GM19397 (cell line): Measurements from ENCODE around the gene SMURF2.
"Not testable (repeated sequence)": the region's sequence is repeated elsewhere in the genome, so short reads cannot be mapped to it uniquely, and the experiment has no call there.

Source experiments
- ATAC-seq: cut with Tn5 transposase; IDR thresholded peaks from one replicate; pipeline ENCODE4 v1.9.1; 2021; ENCODE audit warnings: mild to moderate bottlenecking, moderate library complexity; ENCODE audit not compliant: unreplicated experiment

The SMURF2 gene

DNA sequence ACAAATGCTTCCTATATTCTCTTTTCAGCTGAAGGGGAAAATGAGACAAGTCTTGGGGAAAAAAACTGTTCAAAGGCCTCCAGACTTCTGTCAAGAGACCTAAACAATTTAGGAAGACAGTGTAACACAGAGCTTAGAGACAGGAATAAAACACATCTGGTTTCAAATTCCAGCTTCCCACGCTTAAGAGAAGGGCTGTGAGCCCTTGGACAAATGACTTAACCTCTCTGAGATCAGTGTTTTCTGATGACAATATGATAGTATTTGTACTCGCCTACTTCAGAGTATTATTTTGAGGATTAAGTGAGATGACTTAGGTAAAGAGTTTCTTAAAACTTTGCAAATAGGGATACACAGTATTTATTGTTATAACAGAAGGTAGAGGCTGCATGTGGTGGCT, 29.5 kb downstream of the SMURF2 start:
- no peak for ATAC-seq

DNA sequence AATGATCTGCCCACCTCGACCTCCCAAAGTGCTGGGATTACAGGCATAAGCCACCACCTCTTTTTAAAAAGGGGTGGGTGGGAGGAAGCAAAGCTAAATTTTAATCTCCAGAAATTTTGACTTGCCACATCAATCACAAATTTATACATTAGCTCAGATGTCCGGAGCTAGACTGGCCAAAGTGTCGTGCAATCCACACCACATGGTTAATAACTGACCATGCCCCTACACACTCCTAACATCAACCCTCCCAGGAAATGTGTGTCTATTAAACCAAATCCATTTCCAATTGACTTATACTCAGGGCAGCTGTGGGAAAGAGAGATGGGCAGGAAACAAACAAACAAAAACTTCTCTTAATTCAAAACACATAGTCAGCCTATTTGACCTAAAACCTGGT, 29.9 kb downstream of the SMURF2 start:
- ATAC-seq = no peak

DNA sequence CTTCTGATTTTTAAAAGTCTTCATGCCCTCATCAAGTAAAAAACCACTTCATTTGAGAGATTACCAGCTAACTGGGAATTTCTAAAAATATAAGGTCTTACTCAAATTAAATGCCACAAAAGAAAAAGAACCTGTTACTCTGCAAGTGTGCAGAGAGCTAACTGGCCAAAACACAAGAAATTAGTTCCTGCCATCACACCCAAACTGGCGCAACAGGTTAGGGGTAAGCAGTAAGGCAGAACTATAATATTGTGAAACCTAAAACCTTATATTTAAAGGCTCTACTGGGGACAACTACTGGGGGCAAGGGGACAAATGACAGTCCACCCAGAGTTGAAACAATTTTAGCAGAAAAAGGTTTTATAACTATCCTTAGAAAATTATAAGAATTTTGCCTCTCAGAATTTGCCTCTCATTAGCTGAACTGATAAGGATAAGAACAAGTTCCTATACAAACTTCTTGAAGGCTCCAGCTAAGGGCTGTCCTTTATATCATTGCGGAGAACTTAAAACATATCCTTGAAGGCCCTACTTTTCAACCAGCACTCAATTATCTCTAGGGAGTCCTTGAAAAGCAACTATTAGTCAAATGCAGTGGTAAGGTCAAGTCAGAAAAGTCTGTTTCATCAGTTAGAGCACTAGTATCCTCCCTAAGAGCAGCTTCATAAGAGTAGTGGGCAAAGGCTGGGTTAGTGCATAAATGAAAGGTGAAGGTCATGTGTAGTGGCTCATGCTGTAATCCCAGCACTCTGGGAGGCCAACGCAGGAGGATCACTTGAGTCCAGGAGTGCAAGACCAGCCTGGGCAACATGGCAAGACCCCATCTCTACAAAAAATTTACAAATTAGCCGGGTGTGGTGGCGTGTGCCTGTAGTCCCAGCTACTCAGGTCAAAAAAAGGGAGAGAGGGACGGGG, 31.5 kb downstream of the SMURF2 start:
- no peak for ATAC-seq

DNA sequence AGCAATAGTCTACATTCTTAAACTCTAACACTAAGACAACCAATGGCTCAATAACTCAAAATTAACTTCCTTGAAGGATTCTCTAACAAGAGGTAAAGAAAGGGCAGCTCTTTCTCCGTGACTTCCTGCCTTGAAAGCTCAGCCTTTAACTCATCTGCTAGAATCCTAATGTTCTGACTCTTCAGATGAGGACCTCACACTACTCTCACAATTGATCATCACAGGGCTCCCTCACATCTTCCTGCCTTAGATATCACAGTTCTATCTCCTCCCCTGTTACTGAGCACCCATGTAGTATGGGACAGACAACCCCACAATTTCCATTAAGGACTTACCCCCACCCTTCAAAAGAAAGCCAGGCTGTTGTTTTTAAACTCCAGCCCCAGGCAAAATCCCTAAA, 33.5 kb downstream of the SMURF2 start:
- ATAC-seq = no peak

DNA sequence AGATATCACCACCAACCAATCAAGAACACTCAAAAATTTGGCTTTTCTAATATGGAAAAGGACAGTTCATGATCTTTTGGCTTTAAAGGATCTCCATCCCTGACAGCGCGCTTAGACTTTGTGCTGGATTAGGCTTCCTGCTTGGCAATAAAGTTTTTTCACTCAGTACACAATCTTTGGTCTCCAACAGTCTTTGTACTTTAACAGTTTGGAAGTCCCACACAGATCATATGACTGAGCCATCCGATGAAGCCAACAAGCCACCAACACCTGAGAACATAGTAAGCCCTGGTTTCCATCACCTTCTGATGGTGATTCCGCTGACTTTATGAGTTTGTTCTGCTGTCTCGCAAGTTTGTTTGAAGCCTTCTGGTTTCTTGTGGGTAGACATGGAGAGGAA, 34.3 kb downstream of the SMURF2 start:
- no peak for ATAC-seq

DNA sequence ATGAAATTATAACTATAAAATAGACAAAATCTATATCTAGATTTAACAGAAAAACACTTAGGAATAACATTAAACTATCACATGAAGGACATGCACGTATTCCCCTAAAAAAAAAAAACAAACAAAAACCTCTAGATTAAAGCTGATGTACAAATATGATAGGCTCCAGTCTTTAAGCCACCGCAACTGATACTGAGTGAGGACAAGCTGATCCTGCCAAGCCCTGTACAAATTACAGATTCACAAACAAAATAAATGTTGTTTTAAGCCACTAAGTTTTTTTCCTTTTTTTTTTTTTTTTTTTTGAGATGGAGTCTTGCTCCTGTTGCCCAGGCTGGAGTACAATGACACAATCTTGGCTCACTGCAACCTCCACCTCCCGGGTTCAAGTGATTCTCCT, 35.3 kb downstream of the SMURF2 start:
- no peak for ATAC-seq

DNA sequence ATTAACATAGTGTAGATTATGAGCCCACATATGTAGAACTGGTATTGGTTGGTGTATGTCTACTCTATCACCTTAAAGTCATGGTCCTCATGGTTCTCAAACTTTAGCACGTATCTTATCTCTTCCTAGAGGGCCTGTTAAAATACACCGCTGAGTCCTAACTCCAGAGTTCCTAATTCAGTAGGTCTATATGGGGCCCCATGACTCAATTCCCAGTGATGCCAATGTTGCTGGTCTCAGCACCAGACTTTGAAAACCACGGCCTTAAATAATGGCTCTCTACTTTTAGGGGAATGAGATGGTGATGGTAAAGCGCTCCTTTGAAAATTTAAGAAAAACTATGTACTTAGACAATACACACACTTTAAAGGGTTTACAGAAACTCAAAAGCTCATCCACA, 36.6 kb downstream of the SMURF2 start:
- no peak for ATAC-seq

DNA sequence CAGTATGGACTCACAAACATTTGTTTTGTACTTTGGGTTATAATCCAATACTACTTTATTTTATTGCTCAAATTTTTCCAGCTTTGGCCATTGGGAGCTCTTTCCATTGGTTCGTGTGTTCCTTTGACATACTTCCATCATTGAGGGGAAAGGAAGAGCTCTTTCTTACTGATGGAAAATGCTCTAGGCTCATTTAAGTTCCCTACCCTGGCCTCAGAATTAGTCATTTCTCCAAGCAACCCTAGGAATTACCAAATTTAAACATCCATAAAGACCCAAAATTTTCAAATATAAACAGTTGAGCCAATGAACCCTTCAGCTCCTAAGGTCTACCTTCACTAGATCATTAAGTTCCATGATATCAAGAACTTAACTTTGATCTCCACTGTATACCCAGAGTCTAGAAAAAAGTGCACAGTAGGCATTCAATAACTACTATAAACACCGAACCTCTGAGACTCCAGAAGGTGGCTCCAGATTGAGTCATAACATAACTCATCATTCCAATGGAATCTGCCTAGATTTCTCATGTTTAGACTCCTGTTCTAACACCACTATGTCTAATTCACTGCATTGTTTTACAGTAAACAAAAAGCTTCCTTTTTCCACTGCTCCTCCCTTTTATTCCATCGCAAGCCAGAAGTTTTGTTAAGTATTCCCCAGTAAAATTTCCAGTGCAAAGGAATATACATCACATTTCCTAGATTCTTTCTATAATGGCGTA, 39.0 kb downstream of the SMURF2 start:
- ATAC-seq = no peak

DNA sequence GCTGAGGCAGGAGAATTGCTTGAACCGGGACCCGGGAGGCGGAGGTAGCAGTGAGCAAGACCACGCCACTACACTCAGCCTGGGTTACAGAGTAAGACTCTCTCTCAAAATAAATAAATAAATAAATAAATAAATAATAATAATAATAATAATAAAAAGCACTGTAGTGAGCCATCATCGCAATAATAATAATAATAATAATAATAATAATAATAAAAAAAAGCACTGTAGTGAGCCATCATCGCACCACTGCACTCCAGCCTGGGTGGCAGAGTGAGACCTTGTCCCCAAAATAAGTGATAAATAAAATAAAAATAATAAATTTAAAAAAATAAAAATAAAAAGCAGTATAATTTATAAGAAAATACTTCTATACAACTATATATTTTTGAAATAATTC, 40.3 kb downstream of the SMURF2 start:
- ATAC-seq = no peak

DNA sequence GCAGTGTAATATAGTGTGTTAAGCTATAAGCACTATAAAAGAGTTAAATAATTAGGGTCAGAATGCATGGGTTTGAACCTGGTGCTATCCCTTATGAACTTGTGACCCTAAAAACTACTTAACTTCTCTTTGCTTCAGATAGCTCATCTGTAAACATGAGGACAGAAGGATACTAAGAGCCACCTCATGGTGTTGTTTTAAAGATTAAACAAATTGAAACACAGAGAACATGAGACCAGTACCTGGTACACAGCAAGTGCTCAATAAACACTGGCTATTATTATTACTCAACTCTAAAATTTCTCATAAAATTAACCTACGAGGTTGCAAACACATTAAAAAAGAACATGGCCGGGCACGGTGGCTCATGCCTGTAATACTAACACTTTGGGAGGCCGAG, 43.3 kb downstream of the SMURF2 start:
- no peak for ATAC-seq

DNA sequence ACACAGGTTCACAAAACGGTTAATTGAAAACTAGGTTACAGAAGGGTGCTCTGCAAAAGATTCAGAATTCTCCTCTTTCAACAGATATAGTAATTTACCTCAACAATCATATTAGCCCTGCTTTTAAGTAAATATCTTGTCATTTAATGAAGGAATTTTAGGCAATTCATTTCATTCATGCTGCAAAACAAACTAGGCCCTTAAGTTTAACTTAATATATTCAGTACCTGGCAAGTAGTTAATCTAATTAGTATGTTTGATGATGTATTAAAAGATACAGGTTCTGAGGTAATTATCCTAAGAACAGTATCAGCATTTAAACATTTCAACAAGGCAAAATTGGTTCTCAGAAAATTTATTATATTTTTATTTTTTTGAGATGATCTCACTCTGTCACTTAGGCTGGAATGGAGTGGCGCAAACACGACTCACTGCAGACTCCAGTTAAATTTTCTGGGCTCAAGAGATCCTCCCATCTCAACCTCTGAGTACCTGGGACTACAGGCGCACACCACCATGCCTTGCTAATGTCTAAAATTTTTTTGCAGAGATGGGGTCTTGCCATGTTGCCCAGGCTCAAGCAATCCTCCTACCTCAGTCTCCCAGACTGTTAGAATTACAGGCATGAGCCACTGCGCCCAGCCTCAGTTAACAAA, 44.9 kb downstream of the SMURF2 start:
- no peak for ATAC-seq

DNA sequence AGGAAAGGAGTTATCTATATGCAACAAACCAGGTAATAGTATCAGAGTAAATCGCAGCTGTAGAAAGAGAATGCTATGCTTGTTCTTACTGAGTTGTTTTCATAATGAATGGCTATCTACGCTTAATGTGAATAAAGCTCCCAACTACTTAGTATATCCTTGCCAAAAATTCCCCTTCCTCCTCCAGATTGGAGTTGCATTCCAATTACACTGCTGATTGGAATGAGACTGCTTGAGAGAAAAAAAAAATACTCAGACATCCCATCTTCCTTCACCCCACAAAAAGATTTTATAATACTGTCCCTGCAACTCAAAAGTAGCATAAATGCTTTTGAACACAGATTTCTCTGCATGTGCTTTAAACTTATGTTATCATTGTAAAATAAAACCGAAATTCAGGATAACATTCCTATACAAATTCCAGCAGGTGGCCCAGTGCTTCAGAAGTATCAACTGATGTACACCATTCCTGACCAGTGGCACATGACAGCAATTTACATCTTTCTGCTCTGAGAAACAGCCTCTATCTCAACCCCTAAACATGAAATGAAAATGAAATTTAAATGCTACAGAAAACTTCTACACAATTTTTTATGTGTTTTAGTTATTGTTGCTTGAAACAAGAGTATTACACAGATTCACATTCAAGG, 47.0 kb downstream of the SMURF2 start:
- ATAC-seq = no peak

DNA sequence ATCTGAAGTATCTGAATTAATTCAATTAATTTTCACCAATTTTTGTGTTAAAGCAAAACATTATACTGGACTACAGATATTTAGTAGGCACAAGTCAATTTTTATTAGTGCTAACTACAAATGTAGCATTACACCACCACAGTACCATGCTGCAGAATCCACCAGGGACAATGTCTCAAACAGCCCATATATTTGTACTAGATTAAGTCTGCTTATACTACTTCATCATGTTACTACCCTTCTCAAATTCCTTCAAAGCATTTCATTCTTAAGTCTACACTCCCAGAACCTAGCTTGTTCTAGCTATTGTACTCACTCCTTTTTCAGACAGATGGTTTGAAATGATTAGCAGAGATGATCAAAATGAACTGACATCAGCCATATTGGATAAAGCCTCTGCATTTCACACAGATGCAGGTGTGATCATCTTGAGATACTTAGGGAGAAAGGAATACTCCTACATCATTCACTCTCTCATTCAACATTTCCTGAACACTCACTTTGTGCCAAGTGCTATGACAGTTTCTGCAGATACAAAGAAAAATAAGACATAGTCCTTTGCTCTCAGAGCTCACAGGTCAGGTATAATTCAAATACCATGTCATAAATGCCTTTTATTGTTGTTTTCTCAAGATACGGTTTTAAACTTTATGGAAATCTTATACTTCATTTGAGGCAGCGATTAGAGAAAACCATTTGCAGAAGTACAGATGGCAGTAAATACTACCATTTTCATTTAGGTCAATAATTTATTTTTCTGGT, 47.7 kb downstream of the SMURF2 start:
- no peak for ATAC-seq

DNA sequence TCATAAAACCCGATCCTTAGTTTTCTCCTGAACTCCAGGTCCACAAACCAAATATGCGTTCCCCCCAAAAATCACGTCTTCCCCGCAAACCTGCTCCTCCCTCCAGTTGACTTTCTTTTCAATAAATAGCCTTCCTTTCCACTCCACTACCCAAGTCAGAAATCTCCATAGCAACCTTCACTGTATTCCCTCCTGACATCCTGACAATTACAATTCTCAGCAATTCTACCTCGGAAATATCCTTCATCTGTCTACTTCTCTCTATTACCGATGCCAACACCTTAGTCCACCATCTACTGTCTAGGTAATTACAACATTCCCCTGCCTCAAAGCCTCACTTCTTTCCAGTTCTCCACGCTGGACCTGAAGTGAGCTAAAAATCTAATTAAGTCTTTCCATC, 50.7 kb downstream of the SMURF2 start:
- no peak for ATAC-seq

DNA sequence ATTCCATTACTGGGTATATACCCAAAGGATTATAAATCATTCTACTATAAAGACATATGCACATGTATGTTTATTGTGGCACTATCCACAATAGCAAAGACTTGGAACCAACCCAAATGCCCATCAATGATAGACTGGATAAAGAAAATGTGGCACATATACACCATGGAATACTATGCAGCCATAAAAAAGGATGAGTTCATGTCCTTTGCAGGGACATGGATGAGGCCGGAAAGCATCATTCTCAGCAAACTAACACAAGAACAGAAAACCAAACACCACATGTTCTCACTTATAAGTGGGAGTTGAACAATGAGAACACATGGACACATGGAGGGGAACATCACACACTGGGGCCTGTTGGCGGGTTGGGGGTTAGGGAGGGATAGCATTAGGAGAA, 51.9 kb downstream of the SMURF2 start:
- ATAC-seq = not testable (repeated sequence)

DNA sequence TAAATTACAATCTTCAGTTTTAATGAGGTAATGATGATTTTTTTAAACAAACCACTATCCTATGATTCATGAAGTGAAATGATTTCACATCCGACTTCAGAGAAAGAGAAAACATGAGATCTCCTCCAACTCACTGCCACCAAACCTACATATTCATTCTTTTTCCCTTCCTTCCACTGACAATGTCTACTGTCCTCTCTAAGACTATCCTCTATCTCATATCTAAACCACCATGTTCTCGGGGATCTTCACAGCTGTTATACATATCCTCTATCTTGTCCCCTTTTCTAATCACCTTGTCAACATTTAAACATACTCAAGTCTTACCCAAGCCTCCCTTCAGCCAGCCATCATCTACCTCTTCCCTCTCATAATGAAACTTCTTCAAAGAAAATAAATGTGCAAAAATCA, 53.5 kb downstream of the SMURF2 start:
- ATAC-seq = no peak

DNA sequence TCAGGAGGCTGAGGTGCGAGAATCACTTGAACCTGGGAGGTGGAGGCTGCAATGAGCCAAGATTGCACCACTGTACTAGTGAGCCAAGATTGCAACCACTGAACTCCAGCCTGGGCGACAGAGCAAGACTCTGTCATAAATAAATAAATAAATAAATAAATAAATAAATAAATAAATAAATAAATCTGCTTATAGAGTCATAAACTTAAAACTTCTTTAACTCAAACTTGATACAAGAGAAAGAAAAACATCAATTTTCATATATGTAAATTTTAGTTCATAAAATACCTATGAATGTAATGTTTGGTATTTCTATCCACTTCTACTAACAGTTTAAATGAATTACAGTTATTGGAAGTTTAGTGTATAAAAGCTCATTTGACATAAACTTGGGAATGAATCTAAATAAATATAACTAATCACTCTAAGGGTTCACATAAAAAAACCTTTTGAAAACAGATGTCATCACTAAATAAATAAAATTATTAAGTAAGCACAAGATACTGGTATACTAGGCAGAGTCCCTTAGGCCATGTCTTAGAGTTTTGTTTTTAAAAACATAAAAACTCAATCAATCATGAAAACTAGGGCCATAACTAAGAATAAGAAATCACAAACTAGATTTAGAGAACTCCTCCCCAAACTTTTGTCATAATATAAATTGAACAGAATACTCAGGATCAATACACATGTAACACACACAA, 54.1 kb downstream of the SMURF2 start:
- no peak for ATAC-seq

DNA sequence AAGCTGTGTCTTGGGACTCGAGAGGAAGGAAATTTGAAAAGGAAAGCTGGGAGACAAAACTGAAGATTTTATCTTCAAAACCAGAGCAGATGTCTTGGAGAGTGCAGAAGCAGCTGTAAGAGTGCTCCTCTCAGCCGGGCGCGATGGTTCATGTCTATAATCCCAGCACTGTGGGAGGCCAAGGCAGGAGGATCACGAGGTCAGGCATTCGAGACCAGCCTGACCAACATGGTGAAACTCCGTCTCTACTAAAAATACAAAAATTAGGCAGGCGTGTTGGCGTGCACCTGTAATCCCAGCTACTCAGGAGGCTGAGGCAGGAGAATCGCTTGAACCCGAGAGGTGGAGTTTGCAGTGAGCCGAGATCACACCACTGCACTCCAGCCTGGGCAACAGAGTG, 57.6 kb downstream of the SMURF2 start:
- ATAC-seq = not testable (repeated sequence)

DNA sequence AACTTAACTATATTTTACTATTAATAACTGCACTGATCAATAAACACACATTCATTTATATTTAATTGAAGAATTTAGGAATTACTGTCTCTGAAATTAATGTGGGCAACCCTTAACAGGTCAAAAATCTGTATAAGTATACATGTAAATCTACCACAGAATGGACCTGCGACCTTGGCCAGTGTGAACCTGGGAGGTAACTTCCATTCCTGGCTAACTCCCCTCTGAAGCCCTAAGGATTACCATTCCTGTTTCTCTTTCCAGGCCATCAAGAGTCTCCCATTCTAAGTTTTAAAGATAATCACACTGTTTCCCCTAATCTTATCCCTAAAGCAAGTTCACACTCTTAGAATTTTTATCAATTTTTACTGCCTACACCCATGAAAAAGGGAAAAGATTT, 58.1 kb downstream of the SMURF2 start:
- ATAC-seq = no peak

DNA sequence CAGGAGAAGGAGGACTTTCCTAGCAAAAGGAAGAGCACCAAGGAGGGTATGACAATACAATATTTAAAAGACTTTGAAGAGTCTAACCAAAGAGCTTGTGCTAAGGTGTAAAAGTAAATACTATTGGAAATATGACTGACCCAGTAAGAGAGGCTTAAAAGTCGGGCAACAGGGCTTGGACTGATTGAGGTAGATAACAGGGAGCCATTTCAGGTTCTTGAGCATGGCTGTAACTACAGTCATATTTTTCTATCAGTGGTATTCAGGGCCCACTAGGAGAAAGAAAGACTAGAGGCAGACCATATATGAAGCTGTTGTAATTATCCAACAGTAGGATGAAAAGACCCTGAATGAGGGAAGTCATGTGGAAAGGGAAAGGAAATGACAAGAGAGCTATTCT, 62.3 kb downstream of the SMURF2 start:
- no peak for ATAC-seq
